ENCODE measurements around the gene GALNT14. TPM values are rescaled to one million over a fixed set of nuclear protein-coding genes. Genes with fewer than 3 reads are reported as not detected.

Gene GALNT14
- total RNA-seq, 1 experiment from 2014 or later, result 6.0 TPM

DNA sequence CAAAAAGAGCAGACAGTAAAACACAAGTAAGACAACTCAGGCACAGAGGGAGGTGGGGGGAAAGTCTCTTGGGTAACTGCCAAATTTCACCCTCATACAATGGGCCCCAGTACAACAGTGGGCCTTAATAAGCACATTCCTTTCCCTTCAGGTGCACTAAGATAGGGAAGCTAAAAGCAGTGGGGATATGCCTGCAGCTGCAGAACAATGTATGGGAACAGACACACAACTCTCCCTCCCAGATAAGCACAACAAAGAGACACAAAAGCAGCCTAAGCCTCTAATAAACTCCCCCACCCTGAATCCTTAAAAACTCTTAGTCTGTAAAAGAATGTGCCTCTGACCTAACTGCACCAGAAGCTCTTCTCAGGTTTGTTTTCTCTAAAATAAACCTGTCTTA, 24.5 kb downstream of the GALNT14 start:
- Mint-ChIP-seq H3K4me1 (no peaks in the 10 kb centered on the region; the same call in 1 of the 2 replicates), H3K36me3 (peaks cover 24% of the 10 kb centered on the region), H3K27me3 (ENCODE audit: low read depth) (peaks cover 18% of the 10 kb centered on the region), H3K9me3 (peaks cover 28% of the 10 kb centered on the region), H3K4me3 (no peak overlapping the region), H3K27ac (no peak overlapping the region)
- CTCF ChIA-PET, result interaction anchor here (1.1 to 1.3 kb wide), 2 partner anchors 24 to 34 kb away, joined by 3 read pairs; no protein-coding TSS in a partner anchor
- DNase-seq (ENCODE audit: low spot score) (no peak), ATAC-seq (no peak)
- TF ChIP-seq TEAD1 (CRISPR knock-in tag; IDR thresholded peaks at IDR 0.05), result no peak
- TF ChIP-seq, protein P1, sequence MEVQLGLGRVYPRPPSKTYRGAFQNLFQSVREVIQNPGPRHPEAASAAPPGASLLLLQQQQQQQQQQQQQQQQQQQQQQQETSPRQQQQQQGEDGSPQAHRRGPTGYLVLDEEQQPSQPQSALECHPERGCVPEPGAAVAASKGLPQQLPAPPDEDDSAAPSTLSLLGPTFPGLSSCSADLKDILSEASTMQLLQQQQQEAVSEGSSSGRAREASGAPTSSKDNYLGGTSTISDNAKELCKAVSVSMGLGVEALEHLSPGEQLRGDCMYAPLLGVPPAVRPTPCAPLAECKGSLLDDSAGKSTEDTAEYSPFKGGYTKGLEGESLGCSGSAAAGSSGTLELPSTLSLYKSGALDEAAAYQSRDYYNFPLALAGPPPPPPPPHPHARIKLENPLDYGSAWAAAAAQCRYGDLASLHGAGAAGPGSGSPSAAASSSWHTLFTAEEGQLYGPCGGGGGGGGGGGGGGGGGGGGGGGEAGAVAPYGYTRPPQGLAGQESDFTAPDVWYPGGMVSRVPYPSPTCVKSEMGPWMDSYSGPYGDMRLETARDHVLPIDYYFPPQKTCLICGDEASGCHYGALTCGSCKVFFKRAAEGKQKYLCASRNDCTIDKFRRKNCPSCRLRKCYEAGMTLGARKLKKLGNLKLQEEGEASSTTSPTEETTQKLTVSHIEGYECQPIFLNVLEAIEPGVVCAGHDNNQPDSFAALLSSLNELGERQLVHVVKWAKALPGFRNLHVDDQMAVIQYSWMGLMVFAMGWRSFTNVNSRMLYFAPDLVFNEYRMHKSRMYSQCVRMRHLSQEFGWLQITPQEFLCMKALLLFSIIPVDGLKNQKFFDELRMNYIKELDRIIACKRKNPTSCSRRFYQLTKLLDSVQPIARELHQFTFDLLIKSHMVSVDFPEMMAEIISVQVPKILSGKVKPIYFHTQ (CRISPR knock-in tag; IDR thresholded peaks at IDR 0.05), result no peak
- TF ChIP-seq, protein P2, sequence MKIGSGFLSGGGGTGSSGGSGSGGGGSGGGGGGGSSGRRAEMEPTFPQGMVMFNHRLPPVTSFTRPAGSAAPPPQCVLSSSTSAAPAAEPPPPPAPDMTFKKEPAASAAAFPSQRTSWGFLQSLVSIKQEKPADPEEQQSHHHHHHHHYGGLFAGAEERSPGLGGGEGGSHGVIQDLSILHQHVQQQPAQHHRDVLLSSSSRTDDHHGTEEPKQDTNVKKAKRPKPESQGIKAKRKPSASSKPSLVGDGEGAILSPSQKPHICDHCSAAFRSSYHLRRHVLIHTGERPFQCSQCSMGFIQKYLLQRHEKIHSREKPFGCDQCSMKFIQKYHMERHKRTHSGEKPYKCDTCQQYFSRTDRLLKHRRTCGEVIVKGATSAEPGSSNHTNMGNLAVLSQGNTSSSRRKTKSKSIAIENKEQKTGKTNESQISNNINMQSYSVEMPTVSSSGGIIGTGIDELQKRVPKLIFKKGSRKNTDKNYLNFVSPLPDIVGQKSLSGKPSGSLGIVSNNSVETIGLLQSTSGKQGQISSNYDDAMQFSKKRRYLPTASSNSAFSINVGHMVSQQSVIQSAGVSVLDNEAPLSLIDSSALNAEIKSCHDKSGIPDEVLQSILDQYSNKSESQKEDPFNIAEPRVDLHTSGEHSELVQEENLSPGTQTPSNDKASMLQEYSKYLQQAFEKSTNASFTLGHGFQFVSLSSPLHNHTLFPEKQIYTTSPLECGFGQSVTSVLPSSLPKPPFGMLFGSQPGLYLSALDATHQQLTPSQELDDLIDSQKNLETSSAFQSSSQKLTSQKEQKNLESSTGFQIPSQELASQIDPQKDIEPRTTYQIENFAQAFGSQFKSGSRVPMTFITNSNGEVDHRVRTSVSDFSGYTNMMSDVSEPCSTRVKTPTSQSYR (CRISPR knock-in tag; IDR thresholded peaks at IDR 0.05), result no peak
- POLR2A ChIA-PET, result no interaction called here

DNA sequence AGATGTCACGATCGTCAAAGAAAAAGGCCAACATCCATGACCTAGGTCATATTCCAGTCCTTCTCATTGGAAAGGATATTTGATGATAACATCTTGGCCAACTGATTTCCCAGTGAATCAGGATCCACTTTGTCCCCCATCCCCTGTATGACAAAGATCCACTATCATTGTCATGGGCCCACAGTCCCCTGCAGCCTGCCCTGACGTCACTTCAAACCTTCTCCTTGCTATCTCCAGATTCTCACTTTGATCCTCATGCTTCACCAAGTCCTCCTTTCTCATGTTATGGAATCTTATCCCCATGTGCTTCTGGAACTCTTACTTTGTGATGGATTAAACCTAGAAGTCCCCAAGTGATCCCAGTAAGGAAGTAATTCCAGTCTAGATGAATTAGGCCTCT, 25.7 kb downstream of the GALNT14 start:
- H3K4me3 Mint-ChIP-seq, result no peak overlapping the region
- H3K27ac Mint-ChIP-seq, result no peak overlapping the region
- ChIA-PET POLR2A (interaction anchor here (0.6 kb wide), 1 partner anchor 458 kb away, joined by 4 read pairs; no protein-coding TSS in a partner anchor), CTCF (interaction anchor here (0.6 to 1.3 kb wide), 2 partner anchors 57 to 835 kb away, joined by 3 read pairs; no protein-coding TSS in a partner anchor)
- peaks cover 28% of the 10 kb centered on the region for H3K9me3 Mint-ChIP-seq
- H3K36me3 Mint-ChIP-seq, result peaks cover 24% of the 10 kb centered on the region
- H3K4me1 Mint-ChIP-seq, result no peaks in the 10 kb centered on the region; the same call in 1 of the 2 replicates
- peaks cover 18% of the 10 kb centered on the region for H3K27me3 Mint-ChIP-seq (ENCODE audit: low read depth)
- DNase-seq (ENCODE audit: low spot score) (no peak), ATAC-seq (no peak)
- TF ChIP-seq ELF4 (CRISPR knock-in tag; IDR thresholded peaks at IDR 0.05; ENCODE audit: low read depth) (no peak), MXD4 (CRISPR knock-in tag; IDR thresholded peaks at IDR 0.05; ENCODE audit: borderline replicate concordance) (no peak), EMX1 (CRISPR knock-in tag; IDR thresholded peaks at IDR 0.05) (no peak)

DNA sequence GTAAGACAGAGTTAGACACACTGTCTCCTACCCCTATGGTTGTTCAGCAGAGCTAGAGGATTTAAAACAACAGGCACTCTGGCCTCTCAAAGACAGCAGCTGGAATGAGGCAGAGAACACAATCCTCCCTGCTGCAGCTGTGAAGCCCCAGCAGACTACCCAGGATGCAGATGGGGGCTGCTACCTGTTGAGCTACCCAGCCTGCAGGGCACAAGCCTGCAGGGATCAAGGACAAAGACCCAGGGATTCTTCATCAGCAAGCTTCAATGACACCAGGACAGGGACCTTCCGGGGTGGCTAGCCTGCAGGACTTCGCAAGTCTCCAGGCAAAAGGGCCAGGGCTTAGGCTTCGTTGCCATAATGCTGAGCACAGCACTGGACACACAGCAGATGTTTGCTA, 27.2 kb downstream of the GALNT14 start:
- peaks cover 18% of the 10 kb centered on the region for H3K27me3 Mint-ChIP-seq (ENCODE audit: low read depth)
- POLR2A ChIA-PET, result no interaction called here
- peaks cover 24% of the 10 kb centered on the region for H3K36me3 Mint-ChIP-seq
- ATAC-seq (no peak), DNase-seq (ENCODE audit: low spot score) (no peak)
- TF ChIP-seq ZNF423 (CRISPR knock-in tag; IDR thresholded peaks at IDR 0.05), result peak; percentile 61; the same call in 1 of the 2 replicates
- TF ChIP-seq ZNF396 (CRISPR knock-in tag; IDR thresholded peaks at IDR 0.05; ENCODE audit: borderline replicate concordance), result no peak
- no peak overlapping the region for H3K4me3 Mint-ChIP-seq
- no peaks in the 10 kb centered on the region; the same call in 1 of the 2 replicates for H3K4me1 Mint-ChIP-seq
- CTCF ChIA-PET, result interaction anchor here (1.6 kb wide), 1 partner anchor 41 kb away, joined by 4 read pairs; no protein-coding TSS in a partner anchor
- H3K9me3 Mint-ChIP-seq, result peaks cover 27% of the 10 kb centered on the region
- H3K27ac Mint-ChIP-seq, result no peak overlapping the region

DNA sequence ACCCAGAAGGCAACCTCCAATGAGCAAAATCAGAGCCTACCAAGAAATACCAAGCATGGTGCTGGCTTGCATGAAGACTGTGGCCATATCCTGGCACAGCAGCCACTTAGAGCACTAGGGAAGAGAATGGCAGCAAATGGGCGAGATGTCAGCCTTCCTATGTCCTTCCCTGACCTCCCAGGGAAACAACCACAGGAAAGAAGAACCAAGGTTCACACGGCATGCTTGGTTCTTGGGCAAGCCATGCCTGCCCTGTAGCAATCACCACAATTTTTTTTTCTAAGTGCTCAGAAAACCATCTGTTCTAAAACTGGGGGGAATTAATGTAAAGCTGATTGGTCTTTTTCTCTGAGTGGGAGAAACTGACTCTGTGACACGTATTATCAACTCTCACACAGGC, 27.8 kb downstream of the GALNT14 start:
- H3K4me1 Mint-ChIP-seq, result no peaks in the 10 kb centered on the region; the same call in 1 of the 2 replicates
- CTCF ChIA-PET, result interaction anchor here (1.1 kb wide), 1 partner anchor 59 kb away, joined by 4 read pairs; no protein-coding TSS in a partner anchor

More for the DNA sequence above, 27.8 kb downstream of the GALNT14 start:
- POLR2A ChIA-PET, result no interaction called here
- Mint-ChIP-seq H3K4me3 (no peak overlapping the region), H3K27ac (no peak overlapping the region), H3K27me3 (ENCODE audit: low read depth) (peaks cover 18% of the 10 kb centered on the region), H3K9me3 (peaks cover 23% of the 10 kb centered on the region), H3K36me3 (peaks cover 22% of the 10 kb centered on the region)
- no peak for DNase-seq (ENCODE audit: low spot score)
- ATAC-seq, result no peak
- TF ChIP-seq, protein P3, sequence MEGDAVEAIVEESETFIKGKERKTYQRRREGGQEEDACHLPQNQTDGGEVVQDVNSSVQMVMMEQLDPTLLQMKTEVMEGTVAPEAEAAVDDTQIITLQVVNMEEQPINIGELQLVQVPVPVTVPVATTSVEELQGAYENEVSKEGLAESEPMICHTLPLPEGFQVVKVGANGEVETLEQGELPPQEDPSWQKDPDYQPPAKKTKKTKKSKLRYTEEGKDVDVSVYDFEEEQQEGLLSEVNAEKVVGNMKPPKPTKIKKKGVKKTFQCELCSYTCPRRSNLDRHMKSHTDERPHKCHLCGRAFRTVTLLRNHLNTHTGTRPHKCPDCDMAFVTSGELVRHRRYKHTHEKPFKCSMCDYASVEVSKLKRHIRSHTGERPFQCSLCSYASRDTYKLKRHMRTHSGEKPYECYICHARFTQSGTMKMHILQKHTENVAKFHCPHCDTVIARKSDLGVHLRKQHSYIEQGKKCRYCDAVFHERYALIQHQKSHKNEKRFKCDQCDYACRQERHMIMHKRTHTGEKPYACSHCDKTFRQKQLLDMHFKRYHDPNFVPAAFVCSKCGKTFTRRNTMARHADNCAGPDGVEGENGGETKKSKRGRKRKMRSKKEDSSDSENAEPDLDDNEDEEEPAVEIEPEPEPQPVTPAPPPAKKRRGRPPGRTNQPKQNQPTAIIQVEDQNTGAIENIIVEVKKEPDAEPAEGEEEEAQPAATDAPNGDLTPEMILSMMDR (IDR thresholded peaks at IDR 0.05), result no peak
- TF ChIP-seq, protein P4, sequence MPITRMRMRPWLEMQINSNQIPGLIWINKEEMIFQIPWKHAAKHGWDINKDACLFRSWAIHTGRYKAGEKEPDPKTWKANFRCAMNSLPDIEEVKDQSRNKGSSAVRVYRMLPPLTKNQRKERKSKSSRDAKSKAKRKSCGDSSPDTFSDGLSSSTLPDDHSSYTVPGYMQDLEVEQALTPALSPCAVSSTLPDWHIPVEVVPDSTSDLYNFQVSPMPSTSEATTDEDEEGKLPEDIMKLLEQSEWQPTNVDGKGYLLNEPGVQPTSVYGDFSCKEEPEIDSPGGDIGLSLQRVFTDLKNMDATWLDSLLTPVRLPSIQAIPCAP (CRISPR knock-in tag; IDR thresholded peaks at IDR 0.05), result no peak
- TF ChIP-seq, protein P5, sequence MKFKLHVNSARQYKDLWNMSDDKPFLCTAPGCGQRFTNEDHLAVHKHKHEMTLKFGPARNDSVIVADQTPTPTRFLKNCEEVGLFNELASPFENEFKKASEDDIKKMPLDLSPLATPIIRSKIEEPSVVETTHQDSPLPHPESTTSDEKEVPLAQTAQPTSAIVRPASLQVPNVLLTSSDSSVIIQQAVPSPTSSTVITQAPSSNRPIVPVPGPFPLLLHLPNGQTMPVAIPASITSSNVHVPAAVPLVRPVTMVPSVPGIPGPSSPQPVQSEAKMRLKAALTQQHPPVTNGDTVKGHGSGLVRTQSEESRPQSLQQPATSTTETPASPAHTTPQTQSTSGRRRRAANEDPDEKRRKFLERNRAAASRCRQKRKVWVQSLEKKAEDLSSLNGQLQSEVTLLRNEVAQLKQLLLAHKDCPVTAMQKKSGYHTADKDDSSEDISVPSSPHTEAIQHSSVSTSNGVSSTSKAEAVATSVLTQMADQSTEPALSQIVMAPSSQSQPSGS (CRISPR knock-in tag; IDR thresholded peaks at IDR 0.05; ENCODE audit: borderline replicate concordance, low read depth), result no peak
- TF ChIP-seq ZNF416 (CRISPR knock-in tag; IDR thresholded peaks at IDR 0.05), result no peak
